Peyer's patch (tissue), 4 donors: ENCODE measurements around the gene KIAA0586. TPM values are rescaled to one million over a fixed set of nuclear protein-coding genes. Genes with fewer than 3 reads are reported as not detected.

Experiments used
- DNase-seq, 3 donors: peaks; one replicate each; pipeline ENCODE4 v3.0.0-alpha.2; 2017 to 2019
- H3K27ac ChIP-seq, 4 donors: fragments of 200-600 bp; sonication (generic); one replicate each; pipeline ENCODE4 v1.5.1; 2016 to 2019
- H3K27me3 ChIP-seq, 2 donors: fragments of 200-600 bp; sonication (generic); one replicate each; pipeline ENCODE4 v1.5.1; 2019
- H3K36me3 ChIP-seq, 3 donors: fragments of 200-600 bp; sonication (generic); one replicate each; pipeline ENCODE4 v1.5.1; 2016 to 2019
- H3K4me1 ChIP-seq, 4 donors: fragments of 200-600 bp; sonication (generic); one replicate each; pipeline ENCODE4 v1.5.1; 2016 to 2019
- H3K4me3 ChIP-seq, 4 donors: fragments of 200-600 bp; sonication (generic); 1 replicate in 3 of 4; 2 replicates in 1 of 4; pipeline ENCODE4 v1.5.1; 2016 to 2019; ENCODE audit warnings: mild to moderate bottlenecking in 1 of 4
- H3K9me3 ChIP-seq, 4 donors: fragments of 200-600 bp; sonication (generic); one replicate each; pipeline ENCODE4 v1.5.1; 2016 to 2019; ENCODE audit warnings: mild to moderate bottlenecking in 1 of 4
- POLR2A ChIP-seq, 2 donors: fragments of 450-650 bp; IDR thresholded peaks; one replicate each; pipeline ENCODE4 v1.5.1; 2017; ENCODE audit warnings: antibody characterized with exemption in 2 of 2, mild to moderate bottlenecking in 2 of 2, moderate library complexity in 2 of 2
- total RNA-seq, 4 donors: library from RNA; depleted of rRNA; stranded (reverse); fragments of >200 nt; gene quantifications; one replicate each; pipeline ENCODE4 v1.1.0, GENCODE V29; 2016
- TF ChIP-seq, protein P1 (sequence below), 6 experiments: fragments of 450-650 bp in 4 of 6; fragments of 200-600 bp in 2 of 6; sonication (generic) in 1 of 6; IDR thresholded peaks; one replicate each; pipeline ENCODE4 v1.5.1; 2017 to 2019; ENCODE audit warnings: antibody characterized with exemption in 6 of 6, mild to moderate bottlenecking in 3 of 6, moderate library complexity in 1 of 6

KIAA0586 gene
- total RNA-seq, 4 donors from 2014 or later: 11.7 to 22.3 (median 19.3) TPM

DNA sequence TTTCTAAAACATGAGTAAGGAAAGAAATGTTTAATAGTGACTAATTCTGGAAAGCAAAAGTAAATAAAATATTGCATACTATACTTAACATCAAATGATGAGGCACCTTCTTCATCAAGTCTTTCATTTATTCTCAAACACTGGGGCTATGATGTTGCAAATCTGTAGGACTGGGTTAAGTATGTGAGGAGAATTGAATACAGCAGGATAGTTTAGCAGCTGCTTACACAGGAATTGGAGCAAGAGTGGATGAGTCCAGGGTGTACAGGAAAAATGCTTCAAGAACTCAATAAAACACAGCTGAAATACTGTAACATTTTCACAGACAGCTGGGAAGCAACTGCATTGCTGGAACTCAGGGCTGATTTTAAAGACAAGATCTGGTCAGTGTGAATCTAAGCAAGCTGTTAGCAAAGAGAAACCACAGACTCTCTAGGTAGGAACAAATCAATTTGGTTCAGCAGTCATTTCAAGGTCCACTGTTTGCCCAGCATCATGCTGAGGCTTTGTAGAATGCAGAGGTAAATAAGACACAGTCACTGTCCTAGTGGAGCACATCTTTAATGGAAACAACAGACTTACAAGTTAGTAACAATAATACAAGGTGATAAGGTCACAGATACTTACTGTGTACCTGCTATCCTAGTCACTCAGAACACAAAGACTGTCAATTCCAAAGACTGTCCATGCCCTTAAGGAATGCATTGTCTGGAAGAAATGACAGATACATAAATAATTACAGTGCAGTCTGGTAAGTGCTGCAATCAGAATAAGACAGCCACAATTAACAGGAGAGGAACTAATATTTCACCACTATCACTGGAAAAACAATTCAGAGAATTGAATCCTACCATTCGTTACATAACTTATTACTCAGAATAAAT, 113.5 kb downstream of the KIAA0586 start:
- H3K4me3 ChIP-seq: no peak overlapping the region
- TF ChIP-seq, protein P1, sequence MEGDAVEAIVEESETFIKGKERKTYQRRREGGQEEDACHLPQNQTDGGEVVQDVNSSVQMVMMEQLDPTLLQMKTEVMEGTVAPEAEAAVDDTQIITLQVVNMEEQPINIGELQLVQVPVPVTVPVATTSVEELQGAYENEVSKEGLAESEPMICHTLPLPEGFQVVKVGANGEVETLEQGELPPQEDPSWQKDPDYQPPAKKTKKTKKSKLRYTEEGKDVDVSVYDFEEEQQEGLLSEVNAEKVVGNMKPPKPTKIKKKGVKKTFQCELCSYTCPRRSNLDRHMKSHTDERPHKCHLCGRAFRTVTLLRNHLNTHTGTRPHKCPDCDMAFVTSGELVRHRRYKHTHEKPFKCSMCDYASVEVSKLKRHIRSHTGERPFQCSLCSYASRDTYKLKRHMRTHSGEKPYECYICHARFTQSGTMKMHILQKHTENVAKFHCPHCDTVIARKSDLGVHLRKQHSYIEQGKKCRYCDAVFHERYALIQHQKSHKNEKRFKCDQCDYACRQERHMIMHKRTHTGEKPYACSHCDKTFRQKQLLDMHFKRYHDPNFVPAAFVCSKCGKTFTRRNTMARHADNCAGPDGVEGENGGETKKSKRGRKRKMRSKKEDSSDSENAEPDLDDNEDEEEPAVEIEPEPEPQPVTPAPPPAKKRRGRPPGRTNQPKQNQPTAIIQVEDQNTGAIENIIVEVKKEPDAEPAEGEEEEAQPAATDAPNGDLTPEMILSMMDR (IDR thresholded peaks at IDR 0.05): no peak
- no peak for TF ChIP-seq POLR2A (IDR thresholded peaks at IDR 0.05)
- DNase-seq: no peak
- no peaks in the 10 kb centered on the region for H3K27me3 ChIP-seq
- no peaks in the 10 kb centered on the region for H3K4me1 ChIP-seq
- H3K36me3 ChIP-seq: no peaks in the 10 kb centered on the region
- H3K9me3 ChIP-seq: no peaks in the 10 kb centered on the region
- H3K27ac ChIP-seq: no peak overlapping the region

DNA sequence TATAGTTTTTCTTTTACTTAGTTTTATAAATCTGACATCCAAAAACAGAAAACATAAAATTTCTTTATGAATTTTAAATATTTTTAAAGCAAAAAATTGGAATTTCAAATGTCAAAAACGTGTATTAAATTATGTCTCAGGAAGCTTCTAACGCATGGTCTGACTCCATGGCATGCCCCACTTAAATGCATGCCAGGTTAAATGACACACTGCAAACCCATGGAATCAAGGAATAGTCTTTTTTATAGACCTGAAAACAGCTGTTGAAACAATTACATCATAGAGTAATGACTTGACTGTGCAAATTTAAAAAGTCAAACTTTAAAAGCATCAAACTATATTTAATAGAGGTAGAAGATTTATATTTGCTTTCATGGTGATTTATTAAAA, 114.1 kb downstream of the KIAA0586 start:
- no peaks in the 10 kb centered on the region for H3K4me1 ChIP-seq
- no peaks in the 10 kb centered on the region for H3K9me3 ChIP-seq
- H3K36me3 ChIP-seq: no peaks in the 10 kb centered on the region
- no peak for TF ChIP-seq POLR2A (IDR thresholded peaks at IDR 0.05)
- TF ChIP-seq, protein P1 (IDR thresholded peaks at IDR 0.05): no peak
- H3K4me3 ChIP-seq: no peak overlapping the region
- DNase-seq: no peak
- H3K27ac ChIP-seq: no peak overlapping the region
- no peaks in the 10 kb centered on the region for H3K27me3 ChIP-seq

DNA sequence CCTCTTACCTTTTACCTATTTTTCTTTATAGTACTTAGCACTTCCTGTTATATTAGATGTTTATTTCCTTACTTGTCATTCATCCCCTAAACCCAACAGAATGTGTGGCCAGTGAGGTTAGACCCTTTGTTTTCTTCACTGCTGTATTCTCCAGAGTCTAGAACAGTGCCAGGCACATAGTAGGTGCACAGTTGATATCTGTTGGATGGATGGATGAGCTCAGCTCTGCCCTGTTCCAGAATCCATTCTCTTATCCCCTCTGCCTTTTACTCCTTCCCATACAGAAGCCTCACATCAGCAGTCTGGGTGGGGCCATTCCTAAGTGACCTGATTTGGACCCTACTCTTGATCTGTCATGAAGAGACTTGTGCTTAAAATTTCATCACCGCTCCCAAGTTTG, 115.7 kb downstream of the KIAA0586 start:
- Histone ChIP-seq H3K27me3 (no peaks in the 10 kb centered on the region), H3K4me3 (no peak overlapping the region), H3K36me3 (no peaks in the 10 kb centered on the region), H3K27ac (no peak overlapping the region), H3K4me1 (no peaks in the 10 kb centered on the region), H3K9me3 (no peaks in the 10 kb centered on the region)
- no peak for TF ChIP-seq POLR2A (IDR thresholded peaks at IDR 0.05)
- TF ChIP-seq, protein P1 (IDR thresholded peaks at IDR 0.05): no peak
- DNase-seq: no peak

DNA sequence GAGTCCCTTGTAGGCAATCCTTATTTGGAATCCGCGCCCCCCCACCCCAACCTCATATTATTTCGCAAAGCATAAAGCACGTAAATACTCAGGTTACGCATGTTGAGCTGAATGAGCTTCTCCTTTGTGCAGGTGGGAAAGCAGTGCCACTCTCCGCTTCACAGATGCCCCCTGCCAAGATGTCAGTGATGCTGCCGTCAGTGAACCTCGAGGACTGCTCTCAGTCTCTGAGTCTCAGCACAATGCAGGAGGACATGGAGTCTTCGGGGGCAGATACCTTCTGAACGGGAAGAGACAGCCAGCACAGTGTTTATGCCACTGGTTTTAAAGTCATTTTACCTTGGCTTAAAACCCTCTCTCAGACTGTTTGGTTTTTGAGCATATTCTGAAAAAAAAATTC, 120.1 kb downstream of the KIAA0586 start:
- no peaks in the 10 kb centered on the region for H3K9me3 ChIP-seq
- H3K36me3 ChIP-seq: no peaks in the 10 kb centered on the region
- no peak overlapping the region for H3K27ac ChIP-seq
- no peaks in the 10 kb centered on the region for H3K4me1 ChIP-seq
- H3K4me3 ChIP-seq: no peak overlapping the region
- no peaks in the 10 kb centered on the region for H3K27me3 ChIP-seq
- DNase-seq: no peak
- TF ChIP-seq, protein P1 (IDR thresholded peaks at IDR 0.05): no peak
- TF ChIP-seq POLR2A (IDR thresholded peaks at IDR 0.05): no peak

DNA sequence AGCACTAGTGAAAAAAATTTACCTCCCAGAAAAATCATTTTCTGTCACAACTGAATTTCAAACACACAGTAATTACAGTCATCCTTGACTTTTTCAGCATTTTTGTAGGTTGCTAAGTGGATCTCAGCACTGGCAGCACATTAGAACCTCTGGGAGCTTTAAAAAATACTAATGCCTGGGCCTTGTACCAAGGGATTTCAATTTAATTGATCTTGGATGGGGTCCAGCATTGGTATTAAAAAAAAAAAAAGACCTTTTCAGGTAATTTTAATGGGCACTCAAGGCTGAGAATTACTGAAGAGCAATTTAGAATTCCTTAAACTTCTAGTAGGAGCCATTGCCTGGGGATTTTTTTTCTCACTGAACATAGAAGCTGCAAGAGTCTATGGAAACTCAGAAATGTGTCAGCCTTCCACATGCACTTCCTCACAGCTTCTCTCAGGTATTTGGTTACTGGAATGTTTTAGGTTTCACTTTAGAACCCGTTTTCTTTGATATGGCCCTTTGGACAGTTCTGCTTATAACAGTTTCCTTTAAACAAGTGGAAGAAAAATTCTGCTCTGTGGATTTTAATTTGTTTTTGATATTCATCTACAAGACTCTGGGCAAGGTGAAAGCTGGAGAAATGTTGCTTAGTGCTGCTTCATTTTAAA, 121.7 kb downstream of the KIAA0586 start:
- Histone ChIP-seq H3K9me3 (no peaks in the 10 kb centered on the region), H3K4me3 (no peak overlapping the region), H3K27me3 (no peaks in the 10 kb centered on the region), H3K4me1 (no peaks in the 10 kb centered on the region), H3K36me3 (no peaks in the 10 kb centered on the region), H3K27ac (no peak overlapping the region)
- TF ChIP-seq POLR2A (IDR thresholded peaks at IDR 0.05): no peak
- TF ChIP-seq, protein P1 (IDR thresholded peaks at IDR 0.05): no peak
- no peak for DNase-seq
